ENCODE data around the gene BMPER.

The BMPER gene

DNA sequence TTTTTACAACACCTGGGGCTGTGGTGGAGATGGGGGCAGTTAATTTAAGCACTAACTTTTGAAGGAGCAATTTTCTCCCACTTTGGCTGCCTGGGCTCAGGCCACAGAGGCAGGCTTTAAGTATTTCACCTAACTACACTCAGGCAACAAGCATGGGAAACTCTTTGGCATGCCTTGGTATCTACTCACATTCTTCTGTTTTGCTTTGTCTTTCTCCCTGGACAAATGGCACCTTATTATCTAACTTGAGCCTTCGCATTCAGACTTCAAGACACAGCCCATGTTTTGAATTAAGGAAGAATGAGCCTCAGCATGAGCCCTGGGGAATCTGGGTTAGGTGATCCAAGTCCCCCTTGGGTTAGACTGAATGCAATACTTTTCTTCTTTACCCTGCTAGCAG lies 31.8 kb upstream of the BMPER start:
- TF ChIP-seq, protein P1, sequence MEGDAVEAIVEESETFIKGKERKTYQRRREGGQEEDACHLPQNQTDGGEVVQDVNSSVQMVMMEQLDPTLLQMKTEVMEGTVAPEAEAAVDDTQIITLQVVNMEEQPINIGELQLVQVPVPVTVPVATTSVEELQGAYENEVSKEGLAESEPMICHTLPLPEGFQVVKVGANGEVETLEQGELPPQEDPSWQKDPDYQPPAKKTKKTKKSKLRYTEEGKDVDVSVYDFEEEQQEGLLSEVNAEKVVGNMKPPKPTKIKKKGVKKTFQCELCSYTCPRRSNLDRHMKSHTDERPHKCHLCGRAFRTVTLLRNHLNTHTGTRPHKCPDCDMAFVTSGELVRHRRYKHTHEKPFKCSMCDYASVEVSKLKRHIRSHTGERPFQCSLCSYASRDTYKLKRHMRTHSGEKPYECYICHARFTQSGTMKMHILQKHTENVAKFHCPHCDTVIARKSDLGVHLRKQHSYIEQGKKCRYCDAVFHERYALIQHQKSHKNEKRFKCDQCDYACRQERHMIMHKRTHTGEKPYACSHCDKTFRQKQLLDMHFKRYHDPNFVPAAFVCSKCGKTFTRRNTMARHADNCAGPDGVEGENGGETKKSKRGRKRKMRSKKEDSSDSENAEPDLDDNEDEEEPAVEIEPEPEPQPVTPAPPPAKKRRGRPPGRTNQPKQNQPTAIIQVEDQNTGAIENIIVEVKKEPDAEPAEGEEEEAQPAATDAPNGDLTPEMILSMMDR (IDR thresholded peaks at IDR 0.05) = no peak

DNA sequence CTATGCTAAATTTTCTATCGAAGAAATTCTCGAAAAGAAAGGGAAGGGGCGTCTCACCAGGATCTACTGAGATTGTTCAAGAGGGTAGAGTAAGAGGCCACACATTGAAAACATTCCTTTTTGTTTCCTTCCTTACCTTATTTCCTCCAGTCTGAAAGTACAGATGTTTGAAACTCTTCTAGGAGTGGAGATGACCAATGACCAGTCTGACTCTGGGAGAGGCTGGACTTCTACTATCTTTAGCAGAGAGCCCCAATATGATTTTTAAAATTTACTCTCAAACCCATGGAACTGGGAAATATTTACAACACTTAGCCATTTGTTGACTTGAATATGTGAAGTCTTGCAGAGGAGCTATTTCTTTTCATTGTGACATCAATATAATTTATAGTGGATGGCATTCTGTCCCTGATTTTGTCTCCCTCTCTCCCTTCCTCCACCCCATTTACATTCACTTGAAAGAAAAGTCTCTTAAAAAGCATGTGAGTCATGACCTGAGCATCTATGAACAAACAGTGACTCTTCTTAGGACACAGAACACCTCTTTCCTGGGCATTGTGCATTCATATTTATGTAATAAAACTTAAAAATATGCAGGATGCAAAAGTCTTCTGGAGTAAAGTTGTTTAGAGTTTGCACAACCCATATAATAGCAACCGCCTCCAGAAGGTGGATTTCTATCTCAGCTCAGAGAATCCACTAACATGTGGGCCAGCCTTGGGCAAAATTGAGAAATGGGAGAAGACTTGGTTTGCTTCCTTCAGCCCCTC lies 31.2 kb upstream of the BMPER start:
- TF ChIP-seq, protein P1 (IDR thresholded peaks at IDR 0.05) = no peak

DNA sequence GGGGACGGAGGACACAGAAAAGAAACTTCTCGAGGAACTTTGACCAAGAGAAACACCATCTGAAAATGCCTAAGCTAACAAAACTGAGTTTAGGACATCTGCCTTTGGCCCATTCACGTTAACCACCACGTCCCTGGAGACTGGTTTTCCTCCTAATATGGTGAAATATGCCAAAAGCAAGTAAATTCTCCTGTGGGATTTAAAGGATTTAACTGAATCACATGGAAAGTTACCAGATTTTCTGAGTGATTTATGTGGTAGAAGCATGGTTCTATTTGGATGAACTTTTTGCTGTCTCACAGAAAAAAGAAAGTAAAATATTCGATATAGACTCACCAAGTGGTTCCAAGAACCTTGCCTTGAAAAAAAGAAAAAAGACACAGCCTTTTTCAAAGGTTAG lies 30.4 kb upstream of the BMPER start:
- TF ChIP-seq, protein P1 (IDR thresholded peaks at IDR 0.05) = no peak

DNA sequence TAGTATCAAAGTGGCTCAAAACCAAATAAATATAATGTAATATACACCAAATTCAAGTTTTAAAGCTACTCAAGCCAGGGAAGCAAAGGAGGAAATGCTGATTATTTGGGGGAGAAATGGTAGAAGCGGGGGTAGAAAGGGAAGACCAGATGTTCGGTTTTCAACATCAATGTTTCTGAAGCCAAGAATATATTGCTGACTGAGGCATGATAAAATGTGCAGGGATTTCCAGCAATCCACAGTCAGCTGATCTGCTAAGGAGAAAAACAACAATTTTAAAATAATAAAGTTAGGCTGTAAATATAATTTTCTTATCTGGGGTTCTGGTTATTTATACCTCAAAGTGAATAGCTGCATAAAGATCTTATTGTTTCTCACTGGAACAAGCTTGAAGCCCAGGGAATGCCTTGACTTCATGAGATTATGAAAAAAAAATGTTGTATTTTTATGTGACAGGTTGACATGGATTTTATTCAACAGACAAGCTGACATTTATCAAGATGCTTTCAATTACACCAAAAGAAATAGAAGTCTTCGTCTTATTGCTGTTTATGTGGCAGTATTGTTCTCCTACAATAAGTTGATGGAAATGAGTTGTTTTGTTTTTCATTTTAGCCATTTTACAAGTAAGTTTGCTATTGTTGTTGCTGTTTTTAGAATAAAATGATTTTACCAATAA lies 28.6 kb upstream of the BMPER start:
- TF ChIP-seq, protein P1 (IDR thresholded peaks at IDR 0.05) = no peak

DNA sequence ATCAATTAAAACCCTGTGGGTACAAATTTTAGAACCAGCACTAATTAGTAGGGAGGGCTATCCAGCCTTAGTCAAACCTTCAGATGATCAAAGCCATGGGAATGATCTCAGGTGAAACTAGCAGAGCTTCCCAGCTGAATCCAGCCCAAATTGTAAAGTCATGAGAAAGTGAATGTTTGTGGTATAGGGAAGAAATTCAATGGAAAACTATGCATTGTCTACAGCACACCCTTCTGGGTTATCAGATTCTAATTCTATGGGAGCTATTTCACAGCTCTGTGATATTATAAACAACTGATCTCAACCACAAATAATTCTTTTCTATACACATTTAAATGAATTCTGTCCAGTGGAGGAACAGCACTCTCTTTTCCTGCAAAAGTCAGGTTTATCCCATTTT lies 24.6 kb upstream of the BMPER start:
- TF ChIP-seq, protein P1 (IDR thresholded peaks at IDR 0.05) = no peak

DNA sequence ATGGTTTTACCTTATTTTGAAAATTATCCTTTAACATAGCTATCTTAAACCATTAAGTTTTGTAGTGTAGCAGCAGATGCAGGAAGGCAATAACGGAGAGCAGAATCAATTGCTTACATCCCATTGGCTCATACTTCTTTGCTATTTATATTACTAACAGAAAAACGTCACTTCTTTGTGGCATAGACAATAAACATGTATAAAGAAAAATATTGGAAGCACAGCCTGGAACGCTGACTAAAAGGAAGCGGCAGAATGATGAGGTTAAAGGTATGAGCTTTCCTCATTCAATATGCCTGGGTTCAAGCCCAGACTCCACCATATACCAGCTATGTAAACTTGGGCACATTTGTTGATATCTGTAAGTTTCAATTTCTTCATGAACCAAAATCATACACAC lies 24.0 kb upstream of the BMPER start:
- TF ChIP-seq, protein P1 (IDR thresholded peaks at IDR 0.05) = no peak

DNA sequence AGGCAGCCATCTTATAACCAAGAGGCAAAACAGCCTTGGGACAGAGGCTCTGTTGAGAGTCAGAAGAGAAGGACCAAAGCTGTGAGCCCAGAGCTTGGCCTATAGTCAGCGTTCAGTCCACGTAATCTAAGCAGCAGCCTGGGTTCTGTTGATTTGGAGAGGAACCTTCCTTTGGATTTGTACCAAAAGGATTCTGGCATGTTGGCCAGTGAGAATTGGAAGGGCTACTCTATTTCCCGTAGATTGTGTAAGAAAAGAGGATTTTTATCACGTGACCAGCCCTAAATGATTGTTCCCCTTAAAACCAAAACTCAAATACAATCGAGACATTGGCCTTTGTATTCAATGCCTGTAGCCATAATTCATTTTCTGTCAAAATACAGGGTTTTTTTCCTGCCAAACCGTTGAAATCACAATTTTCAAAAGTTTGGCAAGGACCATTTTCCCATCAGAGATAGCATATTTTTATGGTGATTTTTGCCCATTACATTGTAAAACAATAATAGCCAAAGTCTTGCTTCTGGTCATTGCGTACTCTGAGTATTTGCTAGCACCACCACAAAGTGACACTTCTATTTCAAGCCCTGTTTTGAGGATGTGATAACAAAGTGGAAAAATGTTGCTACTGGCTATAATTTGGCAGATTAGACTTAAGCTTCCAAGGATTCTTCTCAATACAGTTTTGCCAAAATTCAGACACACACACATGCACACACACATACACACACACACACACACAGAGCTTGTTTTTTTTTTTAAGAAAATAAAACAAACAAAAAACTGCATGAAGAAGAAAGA lies 23.1 kb upstream of the BMPER start:
- TF ChIP-seq, protein P1 (IDR thresholded peaks at IDR 0.05) = no peak

Measured in LNCAP (cell line).